Neural progenitor cell (in vitro differentiated cells): ENCODE results near the gene CEP120.

ENCODE experiments used
- CTCF ChIP-seq: fragments of 200-600 bp; sonication (generic); IDR thresholded peaks from 2 replicates; pipeline ENCODE4 v1.5.1; 2017; ENCODE audit warnings: antibody characterized with exemption, mild to moderate bottlenecking
- EZH2 ChIP-seq: fragments of 200-600 bp; sonication (generic); IDR thresholded peaks from 2 replicates; pipeline ENCODE4 v1.6.1; 2017; ENCODE audit warnings: antibody characterized with exemption, mild to moderate bottlenecking, moderate library complexity
- EZH2phosphoT487 ChIP-seq: fragments of 200-600 bp; sonication (generic); IDR thresholded peaks from 2 replicates; pipeline ENCODE4 v1.6.1; 2017; ENCODE audit warnings: antibody characterized with exemption

- TF ChIP-seq CTCF, result no peak
- TF ChIP-seq EZH2, result no peak
- TF ChIP-seq EZH2phosphoT487, result no peak
These were observed 5.5 kb upstream of the CEP120 start for GRCh38 chr5:123428521-123429220.
